Osteoblast (primary cell): ENCODE measurements around the gene FXYD7. TPM values are rescaled to one million over a fixed set of nuclear protein-coding genes. Genes with fewer than 3 reads are reported as not detected.
A peak's percentile ranks its signal among the peaks of the same experiment; 100 is the strongest.

ENCODE experiments used
- DNase-seq: peaks from one replicate; pipeline ENCODE4 v3.0.0; 2011; ENCODE audit warnings: low spot score, mixed read lengths; ENCODE audit not compliant: insufficient read length; ENCODE audit errors: missing footprints
- H2AFZ ChIP-seq: 2 replicates; pipeline ENCODE4 v1.6.0; 2011; ENCODE audit warnings: mild to moderate bottlenecking, low read length
- H3K27ac ChIP-seq: 2 replicates; pipeline ENCODE4 v1.5.1; 2011; ENCODE audit warnings: mild to moderate bottlenecking, low read depth, low read length, moderate library complexity
- H3K27me3 ChIP-seq: 2 replicates; pipeline ENCODE4 v1.6.0; 2012; ENCODE audit warnings: mild to moderate bottlenecking, control low read depth, inconsistent platforms, low read length, moderate library complexity; ENCODE audit not compliant: insufficient read depth
- H3K36me3 ChIP-seq: 2 replicates; pipeline ENCODE4 v1.5.1; 2011; ENCODE audit warnings: mild to moderate bottlenecking, low read length, control low read depth, moderate library complexity; ENCODE audit not compliant: insufficient read depth
- H3K4me1 ChIP-seq: 2 replicates; pipeline ENCODE4 v1.5.1; 2011; ENCODE audit warnings: mild to moderate bottlenecking, low read length, control low read depth, moderate library complexity; ENCODE audit not compliant: insufficient read depth
- H3K4me2 ChIP-seq: 2 replicates; pipeline ENCODE4 v1.6.0; 2011; ENCODE audit warnings: mild to moderate bottlenecking, low read length; ENCODE audit not compliant: insufficient read depth
- H3K4me3 ChIP-seq: fragments of 200-600 bp; sonication (generic); 3 replicates; pipeline ENCODE4 v1.5.1; 2012; ENCODE audit warnings: mild to moderate bottlenecking, low read length, inconsistent platforms; ENCODE audit not compliant: insufficient read depth
- H3K79me2 ChIP-seq: 2 replicates; pipeline ENCODE4 v1.6.0; 2012; ENCODE audit warnings: mild to moderate bottlenecking, low read length, control low read depth, inconsistent platforms; ENCODE audit not compliant: insufficient read depth
- H3K9me3 ChIP-seq: 2 replicates; pipeline ENCODE4 v1.5.1; 2011; ENCODE audit warnings: low read depth, low read length, control low read depth
- H4K20me1 ChIP-seq: 2 replicates; pipeline ENCODE4 v1.6.0; 2012; ENCODE audit warnings: mild to moderate bottlenecking, low read length, control low read depth; ENCODE audit not compliant: insufficient read depth
- CTCF ChIP-seq: IDR thresholded peaks from 2 replicates; pipeline ENCODE4 v1.5.1; 2011; ENCODE audit warnings: mild to moderate bottlenecking, low read depth, low read length, moderate library complexity; ENCODE audit errors: extremely low read depth
- total RNA-seq: library from RNA; depleted of rRNA; stranded (reverse); fragments of >200 nt; gene quantifications from 2 replicates; pipeline ENCODE4 v1.2.3, GENCODE V29; 2012

FXYD7 gene
- total RNA-seq, 1 donor, result not detected

GRCh38 chr19:35135389-35135909 lies 7.6 kb upstream of the FXYD7 start:
- Histone ChIP-seq H3K27ac (no peak overlapping the region), H3K36me3 (no peaks in the 10 kb centered on the region), H3K79me2 (no peaks in the 10 kb centered on the region), H3K4me3 (peak overlapping the region; percentile 37), H3K27me3 (peaks cover 32% of the 10 kb centered on the region), H3K4me1 (peaks cover 14% of the 10 kb centered on the region), H3K9me3 (no peaks in the 10 kb centered on the region), H4K20me1 (no peaks in the 10 kb centered on the region), H2AFZ (no peak overlapping the region), H3K4me2 (peak overlapping the region; percentile 32)
- TF ChIP-seq CTCF, result peak; percentile 84
- DNase-seq, result peak; percentile 99

- no peak overlapping the region for H2AFZ ChIP-seq
- no peak overlapping the region for H3K27ac ChIP-seq
- DNase-seq, result peak; percentile 0
- H3K9me3 ChIP-seq, result no peaks in the 10 kb centered on the region
- peaks cover 14% of the 10 kb centered on the region for H3K4me1 ChIP-seq
- no peaks in the 10 kb centered on the region for H3K36me3 ChIP-seq
- no peak overlapping the region for H3K4me2 ChIP-seq
- no peak for TF ChIP-seq CTCF
- peaks cover 32% of the 10 kb centered on the region for H3K27me3 ChIP-seq
- H3K79me2 ChIP-seq, result no peaks in the 10 kb centered on the region
- no peak overlapping the region for H3K4me3 ChIP-seq
- H4K20me1 ChIP-seq, result no peaks in the 10 kb centered on the region
Observed at GRCh38 chr19:35136231-35136630, 6.8 kb upstream of the FXYD7 start.

- no peak for TF ChIP-seq CTCF
- peak; percentile 83 for DNase-seq
- no peaks in the 10 kb centered on the region for H3K36me3 ChIP-seq
- H3K9me3 ChIP-seq, result no peaks in the 10 kb centered on the region
- H4K20me1 ChIP-seq, result no peaks in the 10 kb centered on the region
- H3K4me2 ChIP-seq, result no peak overlapping the region
- H3K4me3 ChIP-seq, result no peak overlapping the region
- peaks cover 36% of the 10 kb centered on the region for H3K27me3 ChIP-seq
- H3K79me2 ChIP-seq, result no peaks in the 10 kb centered on the region
- no peak overlapping the region for H3K27ac ChIP-seq
- no peak overlapping the region for H2AFZ ChIP-seq
- peaks cover 14% of the 10 kb centered on the region for H3K4me1 ChIP-seq
Observed at GRCh38 chr19:35136977-35137702, 5.9 kb upstream of the FXYD7 start.

GRCh38 chr19:35138305-35138892 lies 4.7 kb upstream of the FXYD7 start, which contains the start of gene FXYD1:
FXYD1 (plus strand) TSS chr19:35138824; CDS start chr19:35140080, 1,256 bp downstream.
- H3K27me3 ChIP-seq, result peaks cover 41% of the 10 kb centered on the region
- peak within 1 kb of the TSS; percentile 41 for H3K27ac ChIP-seq
- no peaks in the 10 kb centered on the region for H3K79me2 ChIP-seq
- no peaks in the 10 kb centered on the region for H3K36me3 ChIP-seq
- peak within 1 kb of the TSS; percentile 29 for H3K4me2 ChIP-seq
- H3K4me3 ChIP-seq, result peak within 1 kb of the TSS; percentile 35
- no peaks in the 10 kb centered on the region for H4K20me1 ChIP-seq
- DNase-seq, result peak; percentile 81
- TF ChIP-seq CTCF, result no peak
- H3K9me3 ChIP-seq, result no peaks in the 10 kb centered on the region
- peak within 1 kb of the TSS; percentile 89 for H2AFZ ChIP-seq
- peaks cover 14% of the 10 kb centered on the region for H3K4me1 ChIP-seq
